GM12801 (cell line): ENCODE data around the gene SORCS1.

Experiments
- CTCF ChIP-seq: IDR thresholded peaks from one replicate; pipeline ENCODE4 v1.5.1; 2011; ENCODE audit warnings: control low read depth; ENCODE audit not compliant: insufficient read length; ENCODE audit errors: extremely low read depth

The SORCS1 gene

GRCh38 chr10:106825576-106826364 is 338.7 kb downstream of the SORCS1 start:
- TF ChIP-seq CTCF: no peak

GRCh38 chr10:106820579-106820978 is 343.9 kb downstream of the SORCS1 start:
- no peak for TF ChIP-seq CTCF

- TF ChIP-seq CTCF: no peak
Observed at GRCh38 chr10:106819490-106819889, 345.0 kb downstream of the SORCS1 start.

DNA sequence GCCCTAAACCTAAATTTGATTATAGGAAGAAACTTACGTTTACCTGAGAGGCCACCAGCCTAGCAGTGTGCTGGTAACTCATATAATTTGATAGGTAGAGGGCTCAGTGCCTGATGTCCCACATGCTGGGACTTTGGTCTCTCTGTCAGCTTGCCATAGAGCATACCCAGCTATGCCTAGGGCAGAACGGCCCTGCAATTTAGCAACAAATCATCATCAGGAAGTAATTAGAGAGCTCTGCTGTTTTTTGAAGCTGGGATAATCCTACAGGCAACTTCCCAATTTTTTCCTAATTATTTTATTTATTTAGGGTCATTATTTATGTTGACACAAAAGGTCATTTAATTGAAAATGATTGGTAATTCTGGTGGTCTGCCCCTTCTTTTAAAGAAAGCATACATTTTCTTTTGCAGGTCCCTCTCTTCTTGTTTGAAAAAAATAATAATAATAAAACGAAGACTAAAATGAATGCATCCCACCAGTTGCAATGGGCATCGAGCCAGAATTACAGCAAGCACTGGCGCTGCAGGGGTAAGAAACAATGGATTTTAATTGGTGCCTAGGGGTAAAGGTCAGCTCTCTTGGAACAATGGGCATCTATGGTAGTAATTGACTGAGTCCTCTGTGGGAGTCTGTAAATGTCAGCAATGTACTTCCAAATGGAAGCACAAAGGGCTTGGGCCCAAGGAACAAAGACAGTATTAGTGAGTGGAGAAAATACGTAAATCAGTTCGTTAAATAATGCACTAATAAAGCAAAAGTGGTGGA is 348.0 kb downstream of the SORCS1 start:
- no peak for TF ChIP-seq CTCF

- TF ChIP-seq CTCF: no peak
Observed at GRCh38 chr10:106815427-106816043, 349.0 kb downstream of the SORCS1 start.

DNA sequence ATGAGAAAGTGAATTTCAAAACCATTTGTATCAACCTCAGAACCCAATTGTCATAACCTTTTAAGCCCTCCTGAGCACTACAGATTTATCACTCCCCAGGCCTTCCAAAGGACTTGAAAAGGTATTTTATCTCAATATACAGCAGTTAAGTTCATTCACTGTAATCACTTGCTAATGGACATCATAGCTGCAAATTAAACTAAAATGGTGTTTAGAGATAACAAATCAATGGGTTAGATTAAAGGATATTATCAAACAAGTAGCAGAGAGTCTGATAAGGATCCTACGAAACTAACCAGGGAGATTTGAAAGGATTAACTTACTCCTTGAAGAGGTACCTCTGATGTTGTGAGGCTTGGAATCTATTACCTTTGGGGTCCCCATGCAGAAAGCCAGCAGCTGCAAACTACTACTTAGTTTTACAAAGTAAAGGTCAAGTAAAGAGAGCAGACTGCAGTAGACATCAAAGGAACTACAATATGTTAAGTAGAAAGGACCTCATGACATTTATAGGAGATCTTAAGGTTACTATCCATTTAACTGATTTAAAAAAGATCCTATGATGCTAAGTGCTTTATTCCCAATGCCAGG is 359.4 kb downstream of the SORCS1 start:
- TF ChIP-seq CTCF: no peak

GRCh38 chr10:106802949-106803348 is 361.6 kb downstream of the SORCS1 start:
- no peak for TF ChIP-seq CTCF
